Mesendoderm (in vitro differentiated cells): ENCODE results near the gene PCDHA10.
"Not testable (repeated sequence)": the region's sequence is repeated elsewhere in the genome, so short reads cannot be mapped to it uniquely, and the experiment has no call there.

ENCODE experiments used
- DNase-seq: peaks from one replicate; pipeline ENCODE4 v3.0.0; 2013
- H2AK5ac ChIP-seq: 2 replicates; pipeline ENCODE4 v1.6.1; 2013; ENCODE audit warnings: low read length, inconsistent platforms
- H2BK120ac ChIP-seq: 2 replicates; pipeline ENCODE4 v1.6.1; 2013; ENCODE audit warnings: low read depth, mild to moderate bottlenecking, low read length, moderate library complexity, mixed read lengths
- H2BK15ac ChIP-seq: replicated peaks from 2 replicates; pipeline ENCODE4 v1.6.1; 2013; ENCODE audit warnings: low read depth, mild to moderate bottlenecking, moderate library complexity
- H2BK5ac ChIP-seq: 2 replicates; pipeline ENCODE4 v1.6.1; 2013; ENCODE audit warnings: low read length, inconsistent platforms
- H3K18ac ChIP-seq: 2 replicates; pipeline ENCODE4 v1.6.1; 2013; ENCODE audit warnings: mild to moderate bottlenecking, low read length, mixed read lengths
- H3K23ac ChIP-seq: one replicate; pipeline ENCODE4 v1.6.1; 2013; ENCODE audit warnings: low read length
- H3K27ac ChIP-seq: 2 replicates; pipeline ENCODE4 v1.5.1; 2013; ENCODE audit warnings: low read depth, mild to moderate bottlenecking, inconsistent platforms, low read length, moderate library complexity
- H3K27me3 ChIP-seq: 2 replicates; pipeline ENCODE4 v1.6.1; 2013; ENCODE audit warnings: low read length, control low read depth, mild to moderate bottlenecking, inconsistent platforms; ENCODE audit not compliant: insufficient read depth, poor library complexity
- H3K36me3 ChIP-seq: 2 replicates; pipeline ENCODE4 v1.6.1; 2013; ENCODE audit warnings: low read length, inconsistent platforms; ENCODE audit not compliant: control insufficient read depth, insufficient read depth
- H3K4ac ChIP-seq: one replicate; pipeline ENCODE4 v1.6.1; 2013; ENCODE audit warnings: low read depth, mild to moderate bottlenecking, low read length, moderate library complexity
- H3K4me1 ChIP-seq: 2 replicates; pipeline ENCODE4 v1.6.1; 2013; ENCODE audit warnings: low read depth, low read length, inconsistent platforms; ENCODE audit not compliant: control insufficient read depth
- H3K4me2 ChIP-seq: 2 replicates; pipeline ENCODE4 v1.6.1; 2013; ENCODE audit warnings: low read length
- H3K4me3 ChIP-seq: 2 replicates; pipeline ENCODE4 v1.5.1; 2013; ENCODE audit warnings: mild to moderate bottlenecking, low read length
- H3K56ac ChIP-seq: one replicate; pipeline ENCODE4 v1.6.1; 2013; ENCODE audit warnings: low read length
- H3K79me1 ChIP-seq: 2 replicates; pipeline ENCODE4 v1.6.1; 2013; ENCODE audit warnings: low read length, inconsistent platforms
- H3K79me2 ChIP-seq: 2 replicates; pipeline ENCODE4 v1.6.1; 2013; ENCODE audit warnings: mild to moderate bottlenecking, low read length; ENCODE audit not compliant: control insufficient read depth, insufficient read depth
- H3K9ac ChIP-seq: 2 replicates; pipeline ENCODE4 v1.6.1; 2013; ENCODE audit warnings: low read length, inconsistent platforms
- H4K5ac ChIP-seq: one replicate; pipeline ENCODE4 v1.6.1; 2013; ENCODE audit warnings: low read length
- H4K8ac ChIP-seq: one replicate; pipeline ENCODE4 v1.6.1; 2013; ENCODE audit warnings: low read depth, mild to moderate bottlenecking, control low read depth, low read length, moderate library complexity
- WGBS: extraction: QIAGEN DNeasy Blood & Tissue Kit; methylation state at CpG from one replicate; pipeline ENCODE4 v1.1.7; 2013; ENCODE audit warnings: low lambda C conversion rate, missing lambda C conversion rate; ENCODE audit not compliant: insufficient coverage; ENCODE audit errors: extremely low coverage; 5-methylcytosine and 5-hydroxymethylcytosine counted together

The PCDHA10 gene

GRCh38 chr5:140870221-140871201 lies 14.8 kb downstream of the PCDHA10 start:
- H3K36me3 ChIP-seq, result no peaks in the 10 kb centered on the region
- no peak overlapping the region for H3K27ac ChIP-seq
- DNase-seq, result no peak
- no peaks in the 10 kb centered on the region for H3K4me1 ChIP-seq
- H2BK15ac ChIP-seq, result no peak overlapping the region
- no peak overlapping the region for H2BK120ac ChIP-seq
- H2AK5ac ChIP-seq, result no peak overlapping the region
- WGBS, result no CpG with 5 or more reads among the region's 114 CpGs
- no peak overlapping the region for H4K8ac ChIP-seq
- H3K27me3 ChIP-seq, result no peaks in the 10 kb centered on the region
- H3K79me1 ChIP-seq, result no peaks in the 10 kb centered on the region
- H3K18ac ChIP-seq, result no peak overlapping the region
- no peak overlapping the region for H3K23ac ChIP-seq
- H3K56ac ChIP-seq, result no peak overlapping the region
- no peak overlapping the region for H4K5ac ChIP-seq
- no peak overlapping the region for H3K4me3 ChIP-seq
- no peak overlapping the region for H3K9ac ChIP-seq
- no peak overlapping the region for H2BK5ac ChIP-seq
- no peak overlapping the region for H3K4me2 ChIP-seq
- no peaks in the 10 kb centered on the region for H3K79me2 ChIP-seq
- no peak overlapping the region for H3K4ac ChIP-seq

DNA sequence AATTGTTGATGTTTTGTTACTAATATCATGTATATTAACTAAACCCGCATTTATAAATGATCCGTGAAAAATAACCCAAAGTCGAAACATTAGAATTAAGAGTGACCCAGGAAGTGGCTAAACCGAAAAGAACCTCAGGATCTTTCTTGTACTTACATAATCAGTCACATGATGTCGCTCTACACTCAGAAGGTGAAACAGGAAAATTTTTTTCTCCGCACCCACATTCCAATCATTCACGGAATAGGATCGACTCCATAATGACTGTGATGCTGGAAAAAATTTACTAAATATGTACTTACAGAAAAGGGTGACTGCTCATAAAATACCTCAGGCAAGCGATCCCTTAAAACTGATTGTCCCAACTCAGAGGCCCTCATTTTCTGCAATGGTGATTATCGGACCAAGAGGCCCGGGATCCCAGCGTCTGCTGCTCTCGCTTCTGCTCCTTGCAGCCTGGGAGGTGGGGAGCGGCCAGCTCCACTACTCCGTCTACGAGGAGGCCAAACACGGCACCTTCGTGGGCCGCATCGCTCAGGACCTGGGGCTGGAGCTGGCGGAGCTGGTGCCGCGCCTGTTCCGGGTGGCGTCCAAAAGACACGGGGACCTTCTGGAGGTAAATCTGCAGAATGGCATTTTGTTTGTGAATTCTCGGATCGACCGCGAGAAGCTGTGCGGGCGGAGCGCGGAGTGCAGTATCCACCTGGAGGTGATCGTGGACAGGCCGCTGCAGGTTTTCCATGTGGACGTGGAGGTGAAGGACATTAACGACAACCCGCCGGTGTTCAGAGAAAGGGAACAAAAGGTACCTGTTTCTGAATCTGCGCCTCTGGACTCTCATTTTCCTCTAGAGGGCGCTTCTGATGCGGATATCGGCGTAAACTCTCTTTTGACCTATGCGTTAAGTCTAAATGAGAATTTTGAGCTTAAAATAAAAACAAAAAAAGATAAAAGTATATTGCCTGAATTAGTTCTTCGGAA lies 19.7 kb downstream of the PCDHA10 start, which contains the start of gene PCDHA12:
PCDHA12 (plus strand) TSS at position 224 of the 981 bp plus-strand sequence; CDS start at position 389, 165 bp downstream.
- H3K36me3 ChIP-seq, result no peaks in the 10 kb centered on the region
- WGBS, result no CpG with 5 or more reads among the region's 47 CpGs
- no peak within 1 kb of the TSS for H2BK120ac ChIP-seq
- H3K4ac ChIP-seq, result no peak within 1 kb of the TSS
- peak within 1 kb of the TSS; percentile 64 for H3K9ac ChIP-seq
- no peaks in the 10 kb centered on the region for H3K27me3 ChIP-seq
- peak within 1 kb of the TSS; percentile 36 for H3K4me3 ChIP-seq
- H3K18ac ChIP-seq, result no peak within 1 kb of the TSS
- H2BK15ac ChIP-seq, result no peak within 1 kb of the TSS
- H3K56ac ChIP-seq, result peak within 1 kb of the TSS; percentile 85
- no peak within 1 kb of the TSS for H3K23ac ChIP-seq
- H3K79me2 ChIP-seq, result no peaks in the 10 kb centered on the region
- peak; percentile 82 for DNase-seq
- no peaks in the 10 kb centered on the region for H3K4me1 ChIP-seq
- no peak within 1 kb of the TSS for H3K27ac ChIP-seq
- peaks cover 2% of the 10 kb centered on the region for H3K79me1 ChIP-seq
- H2BK5ac ChIP-seq, result no peak within 1 kb of the TSS
- H2AK5ac ChIP-seq, result no peak within 1 kb of the TSS
- peak within 1 kb of the TSS; percentile 25 for H3K4me2 ChIP-seq
- H4K8ac ChIP-seq, result no peak within 1 kb of the TSS
- no peak within 1 kb of the TSS for H4K5ac ChIP-seq

GRCh38 chr5:140876541-140877261 lies 21.0 kb downstream of the PCDHA10 start:
- not testable (repeated sequence) for H2BK5ac ChIP-seq, H3K36me3 ChIP-seq, H3K4me3 ChIP-seq, H2AK5ac ChIP-seq, H4K8ac ChIP-seq, H3K18ac ChIP-seq, H3K9ac ChIP-seq, H2BK120ac ChIP-seq, H3K27ac ChIP-seq, H2BK15ac ChIP-seq, H3K4me2 ChIP-seq, H3K4me1 ChIP-seq, H3K27me3 ChIP-seq, H3K79me1 ChIP-seq, H3K79me2 ChIP-seq, H3K4ac ChIP-seq, H4K5ac ChIP-seq, DNase-seq, H3K56ac ChIP-seq
- WGBS, result no CpG with 5 or more reads among the region's 80 CpGs
- H3K23ac ChIP-seq, result peak overlapping the region; percentile 16

DNA sequence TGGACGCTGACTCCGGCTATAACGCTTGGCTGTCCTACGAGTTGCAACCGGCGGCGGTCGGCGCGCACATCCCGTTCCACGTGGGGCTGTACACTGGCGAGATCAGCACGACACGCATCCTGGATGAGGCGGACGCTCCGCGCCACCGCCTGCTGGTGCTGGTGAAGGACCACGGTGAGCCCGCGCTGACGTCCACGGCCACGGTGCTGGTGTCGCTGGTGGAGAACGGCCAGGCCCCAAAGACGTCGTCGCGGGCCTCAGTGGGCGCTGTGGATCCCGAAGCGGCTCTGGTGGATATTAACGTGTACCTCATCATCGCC lies 21.5 kb downstream of the PCDHA10 start:
- Histone ChIP-seq H2BK120ac (no peak overlapping the region), H3K79me1 (peaks cover 2% of the 10 kb centered on the region), H4K8ac (no peak overlapping the region), H3K56ac (no peak overlapping the region), H3K18ac (no peak overlapping the region), H3K79me2 (no peaks in the 10 kb centered on the region), H3K9ac (no peak overlapping the region), H3K4ac (no peak overlapping the region), H2BK15ac (no peak overlapping the region), H3K36me3 (no peaks in the 10 kb centered on the region), H3K27me3 (no peaks in the 10 kb centered on the region), H3K4me2 (no peak overlapping the region), H2BK5ac (no peak overlapping the region), H3K4me1 (no peaks in the 10 kb centered on the region), H4K5ac (no peak overlapping the region), H3K23ac (no peak overlapping the region), H3K4me3 (no peak overlapping the region), H3K27ac (no peak overlapping the region), H2AK5ac (no peak overlapping the region)
- WGBS, result no CpG with 5 or more reads among the region's 37 CpGs
- no peak for DNase-seq

DNA sequence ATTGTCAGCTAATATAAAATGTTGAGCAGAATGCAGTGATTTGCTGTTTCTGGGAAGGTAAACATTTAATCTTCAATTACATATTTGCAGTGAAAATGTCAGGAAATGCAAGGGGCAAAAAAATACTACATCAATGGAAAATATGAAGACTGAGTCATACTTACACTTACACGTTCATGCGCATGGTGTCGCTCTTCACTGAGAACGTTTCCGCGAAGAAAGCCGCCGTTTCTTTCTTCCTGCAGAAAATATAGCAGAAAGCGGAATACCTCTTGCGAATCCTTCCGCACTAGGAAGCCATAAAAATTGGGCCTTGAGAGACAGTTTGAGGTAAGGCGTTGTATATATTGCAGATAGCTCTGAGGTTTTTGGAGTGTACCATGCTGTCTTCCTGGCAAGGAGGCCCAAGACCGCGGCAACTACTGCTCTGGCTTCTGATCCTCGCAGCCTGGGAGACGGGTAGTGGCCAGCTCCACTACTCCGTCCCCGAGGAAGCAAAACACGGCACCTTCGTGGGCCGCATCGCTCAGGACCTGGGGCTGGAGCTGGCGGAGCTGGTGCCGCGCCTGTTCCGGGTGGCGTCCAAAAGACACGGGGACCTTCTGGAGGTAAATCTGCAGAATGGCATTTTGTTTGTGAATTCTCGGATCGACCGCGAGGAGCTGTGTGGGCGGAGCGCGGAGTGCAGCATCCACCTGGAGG lies 26.3 kb downstream of the PCDHA10 start, which contains the start of gene PCDHA13:
PCDHA13 (plus strand) TSS at position 236 of the 702 bp plus-strand sequence; CDS start at position 381, 145 bp downstream.
- Histone ChIP-seq H3K79me1 (no peaks in the 10 kb centered on the region), H3K18ac (no peak within 1 kb of the TSS), H3K27me3 (no peaks in the 10 kb centered on the region), H2BK15ac (no peak within 1 kb of the TSS), H3K4me2 (no peak within 1 kb of the TSS), H3K79me2 (no peaks in the 10 kb centered on the region), H2AK5ac (no peak within 1 kb of the TSS), H2BK120ac (no peak within 1 kb of the TSS), H3K56ac (no peak within 1 kb of the TSS), H4K8ac (no peak within 1 kb of the TSS), H3K9ac (no peak within 1 kb of the TSS), H3K23ac (no peak within 1 kb of the TSS), H3K4me3 (no peak within 1 kb of the TSS), H3K4ac (no peak within 1 kb of the TSS), H3K27ac (no peak within 1 kb of the TSS), H3K4me1 (no peaks in the 10 kb centered on the region), H4K5ac (no peak within 1 kb of the TSS), H3K36me3 (no peaks in the 10 kb centered on the region), H2BK5ac (no peak within 1 kb of the TSS)
- no peak for DNase-seq
- WGBS, result no CpG with 5 or more reads among the region's 35 CpGs
